Endothelial cell of umbilical vein (primary cell): ENCODE data around the gene MIGA2. TPM values are rescaled to one million over a fixed set of nuclear protein-coding genes. Genes with fewer than 3 reads are reported as not detected.

Source experiments
- BruUV-seq: library from RNA; stranded (reverse); fragments of 400-500 nt; replicated peaks from 2 replicates; lab custom pipeline; 2021; lab: Mats Ljungman, UMichigan
- CTCF ChIA-PET: fragments of 300-600, 350-600 bp; sonication (Branson Sonifier 250); formaldehyde crosslinking; loops from one replicate; lab custom pipeline; 2021; ENCODE audit warnings: antibody characterized with exemption, inconsistent platforms; lab: Charles Lee
- POLR2A ChIA-PET: fragments of 300-600, 350-600 bp; sonication (Branson Sonifier 250); formaldehyde crosslinking; loops from one replicate; lab custom pipeline; 2021; ENCODE audit warnings: antibody characterized with exemption, inconsistent platforms; lab: Charles Lee
- DNase-seq: peaks from one replicate; pipeline ENCODE4 v3.0.0-alpha.2; 2011; ENCODE audit warnings: low read depth, low spot score
- FAIRE-seq: peaks from 2 replicates; lab custom pipeline; 2011; peaks lifted over from hg19 to GRCh38; lab: Jason Lieb, UNC
- H2AFZ ChIP-seq: 2 replicates; pipeline ENCODE4 v1.6.0; 2012; ENCODE audit warnings: low read depth, low read length, control low read depth, inconsistent platforms
- H3K27ac ChIP-seq: 2 replicates; pipeline ENCODE4 v1.5.1; 2011; ENCODE audit warnings: low read depth, mild to moderate bottlenecking, control low read depth, low read length, moderate library complexity; ENCODE audit not compliant: insufficient read depth
- H3K27me3 ChIP-seq, 2 experiments: 2 replicates each; pipeline versions ENCODE4 v1.6.0 to v1.6.1; 2011; ENCODE audit warnings: low read length in 2 of 2, mixed read lengths in 1 of 2; ENCODE audit not compliant: control insufficient read depth in 2 of 2, insufficient read depth in 2 of 2
- H3K36me3 ChIP-seq, 2 experiments: 2 replicates in 1 of 2; 3 replicates in 1 of 2; pipeline ENCODE4 v1.5.1; 2011; ENCODE audit warnings: low read length in 2 of 2, mild to moderate bottlenecking in 1 of 2, moderate library complexity in 1 of 2; ENCODE audit not compliant: control insufficient read depth in 2 of 2, insufficient read depth in 2 of 2; ENCODE audit errors: extremely low read depth in 1 of 2
- H3K4me1 ChIP-seq: 3 replicates; pipeline ENCODE4 v1.5.1; 2011; ENCODE audit warnings: mild to moderate bottlenecking, low read length; ENCODE audit not compliant: control insufficient read depth, insufficient read depth; ENCODE audit errors: extremely low read depth
- H3K4me2 ChIP-seq: 2 replicates; pipeline ENCODE4 v1.6.1; 2011; ENCODE audit warnings: low read length, control low read depth, mixed read lengths; ENCODE audit not compliant: insufficient read depth
- H3K4me3 ChIP-seq, 3 experiments: fragments of 200-600 bp in 1 of 3; sonication (generic), shearing (Covaris generic) in 1 of 3; replicated peaks in 1 of 3; 2 replicates each; pipeline ENCODE4 v1.5.1; 2011 to 2016; ENCODE audit warnings: control low read depth in 3 of 3, low read length in 3 of 3, mild to moderate bottlenecking in 2 of 3, inconsistent platforms in 1 of 3, low read depth in 1 of 3, moderate library complexity in 1 of 3; ENCODE audit not compliant: insufficient read depth in 1 of 3
- H3K79me2 ChIP-seq: 2 replicates; pipeline ENCODE4 v1.6.0; 2012; ENCODE audit warnings: low read length, inconsistent platforms; ENCODE audit not compliant: control insufficient read depth, insufficient read depth
- H3K9ac ChIP-seq: replicated peaks from 2 replicates; pipeline ENCODE3; 2011; ENCODE audit warnings: low read length, control low read depth; ENCODE audit not compliant: insufficient read depth; ENCODE audit errors: extremely low read depth
- H3K9me1 ChIP-seq: replicated peaks from 3 replicates; pipeline ENCODE4 v1.6.0; 2011; ENCODE audit warnings: mild to moderate bottlenecking, low read length; ENCODE audit not compliant: control insufficient read depth, insufficient read depth; ENCODE audit errors: extremely low read depth
- H3K9me3 ChIP-seq: replicated peaks from 2 replicates; pipeline ENCODE4 v1.5.1; 2012; ENCODE audit warnings: low read length, inconsistent platforms; ENCODE audit not compliant: control insufficient read depth, insufficient read depth
- H4K20me1 ChIP-seq: replicated peaks from 2 replicates; pipeline ENCODE3; 2011; ENCODE audit warnings: mild to moderate bottlenecking, low read length; ENCODE audit not compliant: control insufficient read depth, insufficient read depth; ENCODE audit errors: extremely low read depth
- CTCF ChIP-seq, 2 donors: IDR thresholded peaks; 1 replicate in 1 of 2; 2 replicates in 1 of 2; pipeline ENCODE4 v1.5.1; 2011; ENCODE audit warnings: low read length in 2 of 2, mild to moderate bottlenecking in 2 of 2, moderate library complexity in 2 of 2, control low read depth in 1 of 2, inconsistent platforms in 1 of 2, low read depth in 1 of 2; ENCODE audit not compliant: insufficient read depth in 1 of 2; ENCODE audit errors: extremely low read depth in 1 of 2
- EZH2 ChIP-seq: IDR thresholded peaks from 2 replicates; pipeline ENCODE4 v1.6.1; 2012; ENCODE audit warnings: borderline replicate concordance, low read depth, mild to moderate bottlenecking, moderate library complexity, low read length, inconsistent platforms; ENCODE audit not compliant: severe bottlenecking
- FOS ChIP-seq: IDR thresholded peaks from 2 replicates; pipeline ENCODE4 v1.6.1; 2011; ENCODE audit warnings: mild to moderate bottlenecking, low read length, moderate library complexity, borderline replicate concordance; ENCODE audit not compliant: insufficient read depth
- GATA2 ChIP-seq: IDR thresholded peaks from 2 replicates; pipeline ENCODE4 v1.7.0; 2011; ENCODE audit warnings: low read depth, mild to moderate bottlenecking, moderate library complexity, mixed read lengths, low read length; ENCODE audit not compliant: insufficient read length, insufficient read depth
- JUN ChIP-seq: IDR thresholded peaks from 2 replicates; pipeline ENCODE4 v1.6.1; 2011; ENCODE audit warnings: borderline replicate concordance, low read depth; ENCODE audit not compliant: insufficient read length, insufficient read depth
- MAX ChIP-seq: IDR thresholded peaks from 2 replicates; pipeline ENCODE4 v1.6.1; 2011; ENCODE audit not compliant: insufficient read depth, insufficient read length
- MYC ChIP-seq: IDR thresholded peaks from one replicate; pipeline ENCODE4 v1.6.1; 2011; ENCODE audit warnings: mild to moderate bottlenecking, low read depth, low read length
- POLR2A ChIP-seq: IDR thresholded peaks from 2 replicates; pipeline ENCODE4 v1.6.1; 2012; ENCODE audit warnings: low read depth, mild to moderate bottlenecking, control low read depth, low read length
- POLR2AphosphoS5 ChIP-seq: IDR thresholded peaks from 2 replicates; pipeline ENCODE4 v1.6.1; 2012; ENCODE audit warnings: low read depth, mild to moderate bottlenecking, control low read depth, low read length, moderate library complexity; ENCODE audit not compliant: insufficient read depth
- dilution Hi-C: fragments of 300-500 bp; cut with MboI; formaldehyde crosslinking; loops from one replicate; pipeline ENCODE4 v1.15.0; 2019; ENCODE audit warnings: low sequenced_read_pairs; ENCODE audit not compliant: extremely low pct_ligation_motif_present
- intact Hi-C: fragments of 100-400 bp; cut with micrococcal nuclease; formaldehyde crosslinking; loops from one replicate; pipeline ENCODE4 v1.10.0; 2022
- polyA plus RNA-seq, 4 experiments: library from polyadenylated mRNA; depleted of rRNA in 3 of 4; stranded (reverse) in 3 of 4; unstranded in 1 of 4; fragments of >200 nt; gene quantifications; 2 replicates each; pipeline versions ENCODE4 v1.2.1 to v1.2.3, GENCODE V29; 2011 to 2012; ENCODE audit warnings: missing spikeins in 1 of 4
- total RNA-seq: library from RNA; stranded (reverse); gene quantifications from 2 replicates; pipeline ENCODE4 v1.2.3, GENCODE V29; 2021

MIGA2 gene
- total and polyA plus RNA-seq, 2 donors (not counting 3 experiments of a cell fraction or from before 2014, with no cell fraction given) = 27.7 to 28.0 TPM

GRCh38 chr9:129070696-129071525 is 34.5 kb downstream of the MIGA2 start:
- dilution Hi-C loops (no loop called here), intact Hi-C loops (no loop called here)
- no peak for FAIRE-seq
- H3K9ac ChIP-seq = no peak overlapping the region
- H3K4me1 ChIP-seq = no peaks in the 10 kb centered on the region
- no peak for TF ChIP-seq MAX
- no peak overlapping the region for H2AFZ ChIP-seq
- H3K9me3 ChIP-seq = no peaks in the 10 kb centered on the region
- no peak overlapping the region for H3K4me2 ChIP-seq
- no peak overlapping the region for H3K27ac ChIP-seq
- ChIA-PET CTCF (no interaction called here), POLR2A (no interaction called here)
- H3K27me3 ChIP-seq = no peaks in the 10 kb centered on the region
- BruUV-seq = no TSS peak
- H3K9me1 ChIP-seq = no peaks in the 10 kb centered on the region
- H3K36me3 ChIP-seq = peaks cover 0 to 22% of the 10 kb centered on the region in 2 experiments
- H4K20me1 ChIP-seq = no peaks in the 10 kb centered on the region
- DNase-seq = no peak
- H3K79me2 ChIP-seq = no peaks in the 10 kb centered on the region
- H3K4me3 ChIP-seq = no peak overlapping the region

DNA sequence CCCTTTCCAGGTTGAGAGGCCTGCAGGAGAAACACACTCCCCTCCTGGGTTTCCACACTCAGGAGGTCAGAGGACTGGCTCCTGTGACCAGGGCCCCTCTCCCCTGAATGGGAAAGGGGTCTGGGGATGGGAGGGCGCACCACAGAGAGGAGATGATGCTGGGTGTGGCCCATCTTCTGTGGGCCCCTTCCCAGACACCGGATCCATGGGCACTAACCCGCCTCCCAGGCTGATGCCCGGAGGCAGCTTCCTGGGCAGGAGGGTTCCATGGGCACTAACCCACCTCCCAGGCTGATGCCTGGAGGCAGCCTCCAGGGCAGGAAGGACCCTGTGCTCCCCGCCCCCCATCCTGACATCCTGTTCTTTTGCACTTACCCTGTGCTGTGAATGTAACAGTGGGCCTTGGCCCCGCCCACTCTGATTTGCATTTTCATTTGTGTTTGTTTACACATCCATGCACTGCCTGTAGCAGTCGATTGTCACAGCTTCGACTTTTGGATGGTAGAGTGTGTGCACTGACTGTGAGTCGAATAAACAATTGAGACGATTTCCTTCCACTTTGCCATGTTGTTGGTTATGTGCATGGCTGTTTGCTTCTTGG is 35.2 kb downstream of the MIGA2 start:
- CTCF ChIA-PET = no interaction called here
- no peak for FAIRE-seq
- dilution Hi-C loops = no loop called here

More for the DNA sequence above, 35.2 kb downstream of the MIGA2 start:
- Histone ChIP-seq H3K4me3 (no peak overlapping the region), H4K20me1 (no peaks in the 10 kb centered on the region), H3K9me1 (no peaks in the 10 kb centered on the region), H3K36me3 (peaks cover 0 to 20% of the 10 kb centered on the region in 2 experiments), H3K27me3 (no peaks in the 10 kb centered on the region), H3K9me3 (no peaks in the 10 kb centered on the region), H3K27ac (no peak overlapping the region), H3K79me2 (no peaks in the 10 kb centered on the region), H2AFZ (no peak overlapping the region), H3K9ac (no peak overlapping the region), H3K4me2 (no peak overlapping the region), H3K4me1 (no peaks in the 10 kb centered on the region)
- intact Hi-C loops = no loop called here
- no TSS peak for BruUV-seq
- no peak for DNase-seq
- POLR2A ChIA-PET = no interaction called here
- no peak for TF ChIP-seq POLR2AphosphoS5
- no peak for TF ChIP-seq EZH2
- no peak for TF ChIP-seq POLR2A
- TF ChIP-seq MAX = no peak
- TF ChIP-seq GATA2 = no peak
- no peak for TF ChIP-seq FOS
- TF ChIP-seq JUN = no peak
- TF ChIP-seq CTCF (IDR thresholded peaks at IDR 0.05; ENCODE audit: extremely low read depth in 1 of 2, insufficient read depth in 1 of 2, low read depth in 1 of 2, low read length in 2 of 2) = no peak
- TF ChIP-seq MYC = no peak
